ENCODE results near the gene DCLK1. TPM values are rescaled to one million over a fixed set of nuclear protein-coding genes. Genes with fewer than 3 reads are reported as not detected.

Gene DCLK1
- total RNA-seq, 1 donor from 2014 or later, result 22.4 TPM

GRCh38 chr13:35925669-35926068, 205.5 kb downstream of the DCLK1 start:
- H3K4me1 Mint-ChIP-seq, result no peaks in the 10 kb centered on the region
- H3K27me3 Mint-ChIP-seq (ENCODE audit: low read depth), result no peaks in the 10 kb centered on the region
- TF ChIP-seq, protein P1, sequence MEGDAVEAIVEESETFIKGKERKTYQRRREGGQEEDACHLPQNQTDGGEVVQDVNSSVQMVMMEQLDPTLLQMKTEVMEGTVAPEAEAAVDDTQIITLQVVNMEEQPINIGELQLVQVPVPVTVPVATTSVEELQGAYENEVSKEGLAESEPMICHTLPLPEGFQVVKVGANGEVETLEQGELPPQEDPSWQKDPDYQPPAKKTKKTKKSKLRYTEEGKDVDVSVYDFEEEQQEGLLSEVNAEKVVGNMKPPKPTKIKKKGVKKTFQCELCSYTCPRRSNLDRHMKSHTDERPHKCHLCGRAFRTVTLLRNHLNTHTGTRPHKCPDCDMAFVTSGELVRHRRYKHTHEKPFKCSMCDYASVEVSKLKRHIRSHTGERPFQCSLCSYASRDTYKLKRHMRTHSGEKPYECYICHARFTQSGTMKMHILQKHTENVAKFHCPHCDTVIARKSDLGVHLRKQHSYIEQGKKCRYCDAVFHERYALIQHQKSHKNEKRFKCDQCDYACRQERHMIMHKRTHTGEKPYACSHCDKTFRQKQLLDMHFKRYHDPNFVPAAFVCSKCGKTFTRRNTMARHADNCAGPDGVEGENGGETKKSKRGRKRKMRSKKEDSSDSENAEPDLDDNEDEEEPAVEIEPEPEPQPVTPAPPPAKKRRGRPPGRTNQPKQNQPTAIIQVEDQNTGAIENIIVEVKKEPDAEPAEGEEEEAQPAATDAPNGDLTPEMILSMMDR (conservative IDR thresholded peaks at IDR 0.05), result no peak
- DNase-seq (ENCODE audit: low read depth, low spot score), result no peak
- no peak overlapping the region for H3K4me3 Mint-ChIP-seq
- H3K36me3 Mint-ChIP-seq (ENCODE audit: low read depth), result no peaks in the 10 kb centered on the region
- no peak overlapping the region for H3K27ac Mint-ChIP-seq (ENCODE audit: unreplicated experiment)
- H3K9me3 Mint-ChIP-seq, result peaks cover 2% of the 10 kb centered on the region

GRCh38 chr13:35923347-35923746, 207.8 kb downstream of the DCLK1 start:
- Mint-ChIP-seq H3K9me3 (peaks cover under 1% of the 10 kb centered on the region), H3K27ac (ENCODE audit: unreplicated experiment) (peak overlapping the region; percentile 58), H3K27me3 (ENCODE audit: low read depth) (no peaks in the 10 kb centered on the region), H3K4me3 (no peak overlapping the region), H3K4me1 (no peaks in the 10 kb centered on the region), H3K36me3 (ENCODE audit: low read depth) (no peaks in the 10 kb centered on the region)
- TF ChIP-seq, protein P1 (conservative IDR thresholded peaks at IDR 0.05), result no peak
- DNase-seq (ENCODE audit: low read depth, low spot score), result no peak

- Mint-ChIP-seq H3K9me3 (no peaks in the 10 kb centered on the region), H3K36me3 (ENCODE audit: low read depth) (no peaks in the 10 kb centered on the region), H3K4me3 (no peak overlapping the region), H3K27me3 (ENCODE audit: low read depth) (no peaks in the 10 kb centered on the region), H3K27ac (ENCODE audit: unreplicated experiment) (no peak overlapping the region), H3K4me1 (peaks cover 4% of the 10 kb centered on the region)
- TF ChIP-seq, protein P1 (conservative IDR thresholded peaks at IDR 0.05), result no peak
- no peak for DNase-seq (ENCODE audit: low read depth, low spot score)
Measured at GRCh38 chr13:35920816-35921215, 210.4 kb downstream of the DCLK1 start.

GRCh38 chr13:35917942-35918645, 213.1 kb downstream of the DCLK1 start:
- Mint-ChIP-seq H3K36me3 (ENCODE audit: low read depth) (no peaks in the 10 kb centered on the region), H3K4me1 (peaks cover 4% of the 10 kb centered on the region), H3K27ac (ENCODE audit: unreplicated experiment) (no peak overlapping the region), H3K27me3 (ENCODE audit: low read depth) (no peaks in the 10 kb centered on the region), H3K9me3 (no peaks in the 10 kb centered on the region), H3K4me3 (no peak overlapping the region)
- TF ChIP-seq, protein P1 (conservative IDR thresholded peaks at IDR 0.05), result no peak
- DNase-seq (ENCODE audit: low read depth, low spot score), result no peak

GRCh38 chr13:35917252-35917941, 213.8 kb downstream of the DCLK1 start:
- Mint-ChIP-seq H3K27ac (ENCODE audit: unreplicated experiment) (peak overlapping the region; percentile 72), H3K4me1 (peaks cover 4% of the 10 kb centered on the region), H3K9me3 (no peaks in the 10 kb centered on the region), H3K27me3 (ENCODE audit: low read depth) (no peaks in the 10 kb centered on the region), H3K4me3 (no peak overlapping the region), H3K36me3 (ENCODE audit: low read depth) (no peaks in the 10 kb centered on the region)
- TF ChIP-seq, protein P1 (conservative IDR thresholded peaks at IDR 0.05), result no peak
- DNase-seq (ENCODE audit: low read depth, low spot score), result no peak
